ENCODE results near the gene C10orf88. TPM values are rescaled to one million over a fixed set of nuclear protein-coding genes. Genes with fewer than 3 reads are reported as not detected.

C10orf88 gene
- total and polyA plus RNA-seq, 2 experiments from 2014 or later = 5.6 to 11.1 TPM

- TF ChIP-seq ETS1 (IDR thresholded peaks at IDR 0.05) = no peak
- no peak for TF ChIP-seq NANOG (IDR thresholded peaks at IDR 0.05; ENCODE audit: borderline replicate concordance)
- TF ChIP-seq, protein P1, sequence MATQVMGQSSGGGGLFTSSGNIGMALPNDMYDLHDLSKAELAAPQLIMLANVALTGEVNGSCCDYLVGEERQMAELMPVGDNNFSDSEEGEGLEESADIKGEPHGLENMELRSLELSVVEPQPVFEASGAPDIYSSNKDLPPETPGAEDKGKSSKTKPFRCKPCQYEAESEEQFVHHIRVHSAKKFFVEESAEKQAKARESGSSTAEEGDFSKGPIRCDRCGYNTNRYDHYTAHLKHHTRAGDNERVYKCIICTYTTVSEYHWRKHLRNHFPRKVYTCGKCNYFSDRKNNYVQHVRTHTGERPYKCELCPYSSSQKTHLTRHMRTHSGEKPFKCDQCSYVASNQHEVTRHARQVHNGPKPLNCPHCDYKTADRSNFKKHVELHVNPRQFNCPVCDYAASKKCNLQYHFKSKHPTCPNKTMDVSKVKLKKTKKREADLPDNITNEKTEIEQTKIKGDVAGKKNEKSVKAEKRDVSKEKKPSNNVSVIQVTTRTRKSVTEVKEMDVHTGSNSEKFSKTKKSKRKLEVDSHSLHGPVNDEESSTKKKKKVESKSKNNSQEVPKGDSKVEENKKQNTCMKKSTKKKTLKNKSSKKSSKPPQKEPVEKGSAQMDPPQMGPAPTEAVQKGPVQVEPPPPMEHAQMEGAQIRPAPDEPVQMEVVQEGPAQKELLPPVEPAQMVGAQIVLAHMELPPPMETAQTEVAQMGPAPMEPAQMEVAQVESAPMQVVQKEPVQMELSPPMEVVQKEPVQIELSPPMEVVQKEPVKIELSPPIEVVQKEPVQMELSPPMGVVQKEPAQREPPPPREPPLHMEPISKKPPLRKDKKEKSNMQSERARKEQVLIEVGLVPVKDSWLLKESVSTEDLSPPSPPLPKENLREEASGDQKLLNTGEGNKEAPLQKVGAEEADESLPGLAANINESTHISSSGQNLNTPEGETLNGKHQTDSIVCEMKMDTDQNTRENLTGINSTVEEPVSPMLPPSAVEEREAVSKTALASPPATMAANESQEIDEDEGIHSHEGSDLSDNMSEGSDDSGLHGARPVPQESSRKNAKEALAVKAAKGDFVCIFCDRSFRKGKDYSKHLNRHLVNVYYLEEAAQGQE (IDR thresholded peaks at IDR 0.05; ENCODE audit: unreplicated experiment) = no peak
- TF ChIP-seq CREB1 (CRISPR knock-in tag; IDR thresholded peaks at IDR 0.05; ENCODE audit: low read depth) = no peak
Measured at GRCh38 chr10:122984708-122985107, 30.7 kb upstream of the C10orf88 start (continued).

- Histone ChIP-seq H3K36me3 (ENCODE audit: insufficient read depth) (no peaks in the 10 kb centered on the region), H3F3A (replicated peaks; ENCODE audit: low read depth) (peaks cover 4% of the 10 kb centered on the region), H3K27me3 (ENCODE audit: insufficient read depth) (no peaks in the 10 kb centered on the region), H3K4me3 (no peak overlapping the region), H2AFZ (no peak overlapping the region), H3K9me2 (ENCODE audit: insufficient read depth) (no peaks in the 10 kb centered on the region), H4K20me1 (replicated peaks; ENCODE audit: insufficient read depth) (no peaks in the 10 kb centered on the region; the same call in 1 of the 2 replicates), H3K79me2 (replicated peaks; ENCODE audit: insufficient read depth) (no peaks in the 10 kb centered on the region), H3K4me1 (ENCODE audit: insufficient read depth) (0 out of 2 replicates have a peak, but pooled peaks cover 3% of the 10 kb centered on the region), H3K27ac (ENCODE audit: low read depth) (no peak overlapping the region), H3K4me2 (no peak overlapping the region)
- Mint-ChIP-seq H3K27me3 (ENCODE audit: insufficient read depth, low read depth, poor library complexity) (peaks cover 8% of the 10 kb centered on the region), H3K36me3 (ENCODE audit: low read depth) (peaks cover 5% of the 10 kb centered on the region), H3K9me3 (no peaks in the 10 kb centered on the region), H3K27ac (no peak overlapping the region), H3K4me3 (no peak overlapping the region), H3K4me1 (peaks cover 9% of the 10 kb centered on the region)
- DNase-seq (ENCODE audit: low spot score) = no peak
- ATAC-seq = no peak
- TF ChIP-seq, protein P2, sequence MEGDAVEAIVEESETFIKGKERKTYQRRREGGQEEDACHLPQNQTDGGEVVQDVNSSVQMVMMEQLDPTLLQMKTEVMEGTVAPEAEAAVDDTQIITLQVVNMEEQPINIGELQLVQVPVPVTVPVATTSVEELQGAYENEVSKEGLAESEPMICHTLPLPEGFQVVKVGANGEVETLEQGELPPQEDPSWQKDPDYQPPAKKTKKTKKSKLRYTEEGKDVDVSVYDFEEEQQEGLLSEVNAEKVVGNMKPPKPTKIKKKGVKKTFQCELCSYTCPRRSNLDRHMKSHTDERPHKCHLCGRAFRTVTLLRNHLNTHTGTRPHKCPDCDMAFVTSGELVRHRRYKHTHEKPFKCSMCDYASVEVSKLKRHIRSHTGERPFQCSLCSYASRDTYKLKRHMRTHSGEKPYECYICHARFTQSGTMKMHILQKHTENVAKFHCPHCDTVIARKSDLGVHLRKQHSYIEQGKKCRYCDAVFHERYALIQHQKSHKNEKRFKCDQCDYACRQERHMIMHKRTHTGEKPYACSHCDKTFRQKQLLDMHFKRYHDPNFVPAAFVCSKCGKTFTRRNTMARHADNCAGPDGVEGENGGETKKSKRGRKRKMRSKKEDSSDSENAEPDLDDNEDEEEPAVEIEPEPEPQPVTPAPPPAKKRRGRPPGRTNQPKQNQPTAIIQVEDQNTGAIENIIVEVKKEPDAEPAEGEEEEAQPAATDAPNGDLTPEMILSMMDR (conservative IDR thresholded peaks at IDR 0.05; ENCODE audit: low read depth in 2 of 2) = no peak
- TF ChIP-seq NANOG (IDR thresholded peaks at IDR 0.05; ENCODE audit: borderline replicate concordance) = no peak
- no peak for TF ChIP-seq STAT1 (IDR thresholded peaks at IDR 0.05; ENCODE audit: unreplicated experiment)
- no peak for TF ChIP-seq EZH2 (IDR thresholded peaks at IDR 0.05; ENCODE audit: low read depth, unreplicated experiment)
- no peak for TF ChIP-seq ETS1 (IDR thresholded peaks at IDR 0.05)
Measured at GRCh38 chr10:122983898-122984297, 29.9 kb upstream of the C10orf88 start.
